ENCODE results near the gene MSRB3. TPM values are rescaled to one million over a fixed set of nuclear protein-coding genes. Genes with fewer than 3 reads are reported as not detected.

MSRB3 gene
- total and polyA plus RNA-seq, 10 of the 15 experiments (the other 5 are each of a cell fraction or from before 2014, with no cell fraction given) = 0.07 to 2.7 (median 1.3) TPM

GRCh38 chr12:65496617-65497016 lies 218.1 kb downstream of the MSRB3 start (continued):
- TF ChIP-seq ZNF687 (IDR thresholded peaks at IDR 0.05) = no peak

GRCh38 chr12:65497660-65498059 lies 219.2 kb downstream of the MSRB3 start:
- ChIA-PET RAD21 (ENCODE audit: unreplicated experiment) (no interaction called here), POLR2A (no interaction called here), SMC1A (ENCODE audit: uncharacterized antibody, unreplicated experiment) (no interaction called here), CTCF (no interaction called here)
- intact Hi-C loops (cut with micrococcal nuclease; ENCODE audit: unreplicated experiment) = no loop called here
- no peak for DNase-seq (ENCODE audit: low read depth, low spot score)
- Histone ChIP-seq H3K4me1 (ENCODE audit: control insufficient read depth, insufficient read depth, low read length) (no peaks in the 10 kb centered on the region), H3K27me3 (replicated peaks in 1 of 2; ENCODE audit: control insufficient read depth in 2 of 2, insufficient read depth in 2 of 2, low read length in 1 of 2) (no peaks in the 10 kb centered on the region; a peak in 1 of 4 replicates), H3K36me3 (ENCODE audit: control insufficient read depth in 2 of 2, insufficient read depth in 2 of 2, low read length in 1 of 2) (no peaks in the 10 kb centered on the region), H2AFZ (ENCODE audit: control insufficient read depth, low read depth, low read length) (no peak overlapping the region), H3K27ac (ENCODE audit: control insufficient read depth, insufficient read depth) (no peak overlapping the region), H3K79me2 (ENCODE audit: control insufficient read depth, insufficient read depth, low read length) (no peaks in the 10 kb centered on the region), H3K9me3 (replicated peaks; ENCODE audit: control insufficient read depth, insufficient read depth, low read length) (no peaks in the 10 kb centered on the region), H3K9ac (ENCODE audit: control insufficient read depth, insufficient read depth, low read length) (no peak overlapping the region), H3K4me2 (ENCODE audit: control insufficient read depth, insufficient read depth) (no peak overlapping the region), H4K20me1 (ENCODE audit: control insufficient read depth, insufficient read depth) (no peaks in the 10 kb centered on the region), H3K4me3 (no peak overlapping the region)
- whole genome bisulfite sequencing (ENCODE audit: insufficient coverage, insufficient replicate concordance, low lambda C conversion rate, missing lambda C conversion rate) = 14% methylated on average over 4 of the region's 4 CpGs
- in situ Hi-C loops (cut with MboI) = no loop called here
- no peak for ATAC-seq
- FAIRE-seq = no peak
- no TSS peak for BruUV-seq (replicated peaks)
- TF ChIP-seq SKIL (IDR thresholded peaks at IDR 0.05; ENCODE audit: low read depth, poor library complexity, severe bottlenecking) (no peak), USF2 (IDR thresholded peaks at IDR 0.05; ENCODE audit: borderline replicate concordance, low read depth, low read length) (no peak), CEBPZ (IDR thresholded peaks at IDR 0.05; ENCODE audit: low read depth, low read length) (no peak), ZNF207 (IDR thresholded peaks at IDR 0.05; ENCODE audit: borderline replicate concordance) (no peak), TBL1XR1 (IDR thresholded peaks at IDR 0.05; ENCODE audit: low read depth, low read length) (no peak), CEBPB (IDR thresholded peaks at IDR 0.05; ENCODE audit: borderline replicate concordance in 1 of 2, low read depth in 2 of 2, low read length in 2 of 2) (no peak), JUNB (IDR thresholded peaks at IDR 0.05) (no peak), SMC3 (IDR thresholded peaks at IDR 0.05; ENCODE audit: borderline replicate concordance, low read length) (no peak), RAD21 (IDR thresholded peaks at IDR 0.05; ENCODE audit: insufficient read depth, low read depth, low read length) (no peak), CREM (IDR thresholded peaks at IDR 0.05; ENCODE audit: low read depth) (no peak)

All from GM12878 (cell line).